Measurements from ENCODE around the gene RAP1B.

DNA sequence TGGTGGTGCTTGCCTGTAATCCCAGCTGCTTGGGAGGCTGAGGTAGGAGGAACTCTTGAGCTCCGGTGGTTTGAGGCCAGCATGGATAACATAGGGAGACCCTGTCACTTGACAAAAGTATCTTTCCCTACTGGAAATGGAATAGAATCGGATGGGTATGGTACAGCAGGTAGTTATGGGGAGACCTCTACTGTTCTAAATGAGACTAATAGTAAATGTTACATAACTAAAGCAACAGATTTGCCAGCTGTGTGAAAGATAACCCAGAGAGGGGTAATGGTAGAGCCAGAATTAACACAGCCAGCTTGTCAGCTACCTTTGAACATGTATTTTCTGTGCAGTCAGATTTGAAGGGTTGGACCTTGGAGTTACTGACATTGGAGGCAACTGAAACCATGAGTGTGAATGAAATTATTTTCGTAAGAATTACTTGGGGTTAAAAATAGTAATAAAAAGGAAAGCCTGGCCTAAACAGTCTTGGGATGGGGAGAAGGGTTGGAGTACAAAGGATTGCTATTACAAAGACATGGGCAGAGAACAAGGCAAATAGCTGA is 54.4 kb downstream of the RAP1B start:
- no peak for TF ChIP-seq POLR2A (IDR thresholded peaks at IDR 0.05; ENCODE audit: low read depth, low read length)
- TF ChIP-seq, protein P1, sequence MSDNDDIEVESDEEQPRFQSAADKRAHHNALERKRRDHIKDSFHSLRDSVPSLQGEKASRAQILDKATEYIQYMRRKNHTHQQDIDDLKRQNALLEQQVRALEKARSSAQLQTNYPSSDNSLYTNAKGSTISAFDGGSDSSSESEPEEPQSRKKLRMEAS (IDR thresholded peaks at IDR 0.05; ENCODE audit: insufficient read depth, insufficient read length): no peak
- TF ChIP-seq POLR2AphosphoS5 (IDR thresholded peaks at IDR 0.05; ENCODE audit: insufficient read depth, low read depth, low read length): no peak
- TF ChIP-seq, protein P2, sequence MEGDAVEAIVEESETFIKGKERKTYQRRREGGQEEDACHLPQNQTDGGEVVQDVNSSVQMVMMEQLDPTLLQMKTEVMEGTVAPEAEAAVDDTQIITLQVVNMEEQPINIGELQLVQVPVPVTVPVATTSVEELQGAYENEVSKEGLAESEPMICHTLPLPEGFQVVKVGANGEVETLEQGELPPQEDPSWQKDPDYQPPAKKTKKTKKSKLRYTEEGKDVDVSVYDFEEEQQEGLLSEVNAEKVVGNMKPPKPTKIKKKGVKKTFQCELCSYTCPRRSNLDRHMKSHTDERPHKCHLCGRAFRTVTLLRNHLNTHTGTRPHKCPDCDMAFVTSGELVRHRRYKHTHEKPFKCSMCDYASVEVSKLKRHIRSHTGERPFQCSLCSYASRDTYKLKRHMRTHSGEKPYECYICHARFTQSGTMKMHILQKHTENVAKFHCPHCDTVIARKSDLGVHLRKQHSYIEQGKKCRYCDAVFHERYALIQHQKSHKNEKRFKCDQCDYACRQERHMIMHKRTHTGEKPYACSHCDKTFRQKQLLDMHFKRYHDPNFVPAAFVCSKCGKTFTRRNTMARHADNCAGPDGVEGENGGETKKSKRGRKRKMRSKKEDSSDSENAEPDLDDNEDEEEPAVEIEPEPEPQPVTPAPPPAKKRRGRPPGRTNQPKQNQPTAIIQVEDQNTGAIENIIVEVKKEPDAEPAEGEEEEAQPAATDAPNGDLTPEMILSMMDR (IDR thresholded peaks at IDR 0.05; ENCODE audit: extremely low read depth in 1 of 2, insufficient read depth in 1 of 2, low read depth in 1 of 2, low read length in 2 of 2): no peak
- TF ChIP-seq MYC (IDR thresholded peaks at IDR 0.05; ENCODE audit: low read depth, low read length): no peak
- no peak for TF ChIP-seq GATA2 (IDR thresholded peaks at IDR 0.05; ENCODE audit: insufficient read depth, insufficient read length, low read depth, low read length)
